GM23338 (cell line): ENCODE measurements around the gene CD6. TPM values are rescaled to one million over a fixed set of nuclear protein-coding genes. Genes with fewer than 3 reads are reported as not detected.

ENCODE experiments used
- ATAC-seq: fragments of 200-7000 bp; cut with Tn5 transposase; 3 replicates; pipeline ENCODE4 v1.9.1; 2020
- DNase-seq: peaks from one replicate; pipeline ENCODE4 v3.0.0-alpha.2; 2015; ENCODE audit warnings: low spot score
- H2AFZ ChIP-seq: fragments of 200-600 bp; sonication (generic); 2 replicates; pipeline ENCODE4 v1.8.0; 2016; ENCODE audit warnings: antibody characterized with exemption, mild to moderate bottlenecking, moderate library complexity
- H3F3A ChIP-seq: fragments of 200-600 bp; sonication (generic); replicated peaks from 2 replicates; pipeline ENCODE4 v1.8.0; 2017; ENCODE audit warnings: antibody characterized with exemption, mixed run types, low read depth
- H3K27ac ChIP-seq: fragments of 200-600 bp; sonication (generic); 2 replicates; pipeline ENCODE4 v1.6.1; 2016; ENCODE audit warnings: low read depth
- H3K27me3 ChIP-seq: fragments of 200-600 bp; sonication (generic); 2 replicates; pipeline ENCODE4 v1.8.0; 2016; ENCODE audit warnings: mild to moderate bottlenecking, mixed run types, moderate library complexity; ENCODE audit not compliant: insufficient read depth
- H3K36me3 ChIP-seq: fragments of 200-600 bp; sonication (generic); 2 replicates; pipeline ENCODE4 v1.8.0; 2016; ENCODE audit warnings: mild to moderate bottlenecking; ENCODE audit not compliant: insufficient read depth
- H3K4me1 ChIP-seq: fragments of 200-600 bp; sonication (generic); 2 replicates; pipeline ENCODE4 v1.8.0; 2016; ENCODE audit warnings: mild to moderate bottlenecking, moderate library complexity; ENCODE audit not compliant: insufficient read depth
- H3K4me2 ChIP-seq: fragments of 200-600 bp; sonication (generic); 2 replicates; pipeline ENCODE4 v1.7.1; 2017; ENCODE audit warnings: mixed run types
- H3K4me3 ChIP-seq: fragments of 200-600 bp; sonication (generic); 2 replicates; pipeline ENCODE4 v1.6.1; 2016; ENCODE audit warnings: mixed run types
- H3K79me2 ChIP-seq: fragments of 200-600 bp; sonication (generic); replicated peaks from 2 replicates; pipeline ENCODE4 v1.8.0; 2017; ENCODE audit warnings: mild to moderate bottlenecking; ENCODE audit not compliant: insufficient read depth
- H3K9me2 ChIP-seq: fragments of 200-600 bp; sonication (generic); 2 replicates; pipeline ENCODE4 v1.8.0; 2017; ENCODE audit not compliant: insufficient read depth
- H4K20me1 ChIP-seq: fragments of 200-600 bp; sonication (generic); replicated peaks from 2 replicates; pipeline ENCODE4 v1.8.0; 2017; ENCODE audit warnings: mild to moderate bottlenecking; ENCODE audit not compliant: insufficient read depth
- H3K27ac Mint-ChIP-seq: 2 replicates; pipeline ENCODE4 v1.8.0; 2020; ENCODE audit warnings: inconsistent platforms, mild to moderate bottlenecking, moderate library complexity, mixed read lengths
- H3K27me3 Mint-ChIP-seq: 3 replicates; pipeline ENCODE4 v1.8.0; 2022; ENCODE audit warnings: low read depth, mild to moderate bottlenecking, moderate library complexity, mixed read lengths, inconsistent platforms; ENCODE audit not compliant: insufficient read depth, poor library complexity
- H3K36me3 Mint-ChIP-seq: 3 replicates; pipeline ENCODE4 v1.8.0; 2021; ENCODE audit warnings: low read depth, mild to moderate bottlenecking, inconsistent platforms, moderate library complexity, mixed read lengths
- H3K4me1 Mint-ChIP-seq: 3 replicates; pipeline ENCODE4 v1.8.0; 2020; ENCODE audit warnings: mild to moderate bottlenecking, inconsistent platforms, mixed read lengths
- H3K4me3 Mint-ChIP-seq: 3 replicates; pipeline ENCODE4 v1.8.0; 2021; ENCODE audit warnings: moderate library complexity, mild to moderate bottlenecking, inconsistent platforms, mixed read lengths
- H3K9me3 Mint-ChIP-seq: 3 replicates; pipeline ENCODE4 v1.8.0; 2020; ENCODE audit warnings: moderate library complexity, mild to moderate bottlenecking, inconsistent platforms, mixed read lengths
- CREB1 ChIP-seq: fragments of 250-450 bp; sonication (Bioruptor Pico); IDR thresholded peaks from 2 replicates; pipeline ENCODE4 v1.5.0; 2020; ENCODE audit warnings: low read depth, mild to moderate bottlenecking, moderate library complexity
- JUNB ChIP-seq: IDR thresholded peaks from one replicate; pipeline ENCODE4 v1.6.1; 2016; ENCODE audit warnings: antibody characterized with exemption; ENCODE audit not compliant: unreplicated experiment
- STAT1 ChIP-seq: IDR thresholded peaks from one replicate; pipeline ENCODE4 v1.6.1; 2016; ENCODE audit warnings: antibody characterized with exemption; ENCODE audit not compliant: unreplicated experiment
- polyA plus RNA-seq: library from polyadenylated mRNA; unstranded; fragments of >200 nt; fragmentation: Nextera tagmentation; extraction: Ambion mirVana; gene quantifications from 2 replicates; pipeline ENCODE4 v1.2.1, GENCODE V29; 2016
- total RNA-seq: library from RNA; depleted of rRNA; stranded (reverse); fragments of >200 nt; shearing (Covaris generic); gene quantifications from 2 replicates; pipeline ENCODE4 v1.2.3, GENCODE V29; 2014
- TF ChIP-seq, protein P1 (sequence below): fragments of 250-450 bp; sonication (Bioruptor Pico); IDR thresholded peaks from 2 replicates; pipeline ENCODE4 v1.5.0; 2020; ENCODE audit warnings: mild to moderate bottlenecking, moderate library complexity

CD6 gene
- total and polyA plus RNA-seq, 2 experiments from 2014 or later = 0.49 TPM; not detected in 1

DNA sequence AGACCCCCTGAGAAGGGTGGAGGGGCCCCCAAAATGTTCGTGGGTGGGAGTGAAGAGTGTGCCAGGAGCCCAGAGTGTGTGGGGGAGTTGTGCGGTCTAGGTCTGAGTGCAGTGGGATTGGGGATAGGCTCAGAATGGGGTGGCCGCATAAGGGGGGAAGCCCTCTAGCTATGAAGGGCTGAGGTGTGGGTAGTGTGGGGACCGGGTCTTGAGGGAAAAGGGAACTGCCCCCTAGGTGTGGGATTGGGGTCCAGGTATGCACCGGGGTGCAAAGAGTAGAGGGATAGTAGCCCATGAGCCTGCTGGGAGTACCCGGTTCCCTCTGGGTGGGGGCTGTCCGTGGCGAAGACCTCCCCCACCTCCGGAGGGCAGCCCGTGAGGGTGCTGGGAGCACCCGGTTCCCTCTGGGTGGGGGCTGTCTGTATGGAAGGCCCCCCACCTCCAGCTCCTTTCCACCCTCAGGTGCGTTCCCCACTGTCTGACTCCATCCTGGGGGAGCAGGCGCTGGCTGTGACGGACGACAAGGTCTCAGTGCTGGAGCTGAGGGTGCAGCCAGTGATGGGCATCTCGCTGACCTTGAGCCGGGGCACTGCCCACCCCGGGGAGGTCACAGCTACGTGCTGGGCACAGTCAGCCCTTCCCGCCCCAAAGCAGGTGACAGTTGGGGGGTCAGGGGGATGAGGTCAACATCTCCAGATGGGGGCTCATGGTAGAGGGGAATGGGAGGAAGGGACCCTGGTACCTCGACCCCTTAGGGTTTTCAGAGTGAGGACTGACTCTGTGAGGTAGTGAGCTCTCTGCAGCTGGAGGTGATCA, 36.5 kb upstream of the CD6 start:
- Mint-ChIP-seq H3K4me1 (peaks cover 14% of the 10 kb centered on the region; the same call in 2 of the 3 replicates), H3K36me3 (peaks cover 30% of the 10 kb centered on the region), H3K9me3 (no peaks in the 10 kb centered on the region), H3K4me3 (no peak overlapping the region), H3K27ac (no peak overlapping the region), H3K27me3 (peaks cover 2% of the 10 kb centered on the region)
- H3K27me3 ChIP-seq = no peaks in the 10 kb centered on the region
- H3K4me3 ChIP-seq = no peak overlapping the region
- DNase-seq (no peak), ATAC-seq (no peak)
- no peaks in the 10 kb centered on the region for H3F3A ChIP-seq
- 0 out of 2 replicates have a peak, but pooled peaks cover 6% of the 10 kb centered on the region for H3K36me3 ChIP-seq
- no peaks in the 10 kb centered on the region for H3K4me1 ChIP-seq
- TF ChIP-seq JUNB = no peak
- TF ChIP-seq, protein P1, sequence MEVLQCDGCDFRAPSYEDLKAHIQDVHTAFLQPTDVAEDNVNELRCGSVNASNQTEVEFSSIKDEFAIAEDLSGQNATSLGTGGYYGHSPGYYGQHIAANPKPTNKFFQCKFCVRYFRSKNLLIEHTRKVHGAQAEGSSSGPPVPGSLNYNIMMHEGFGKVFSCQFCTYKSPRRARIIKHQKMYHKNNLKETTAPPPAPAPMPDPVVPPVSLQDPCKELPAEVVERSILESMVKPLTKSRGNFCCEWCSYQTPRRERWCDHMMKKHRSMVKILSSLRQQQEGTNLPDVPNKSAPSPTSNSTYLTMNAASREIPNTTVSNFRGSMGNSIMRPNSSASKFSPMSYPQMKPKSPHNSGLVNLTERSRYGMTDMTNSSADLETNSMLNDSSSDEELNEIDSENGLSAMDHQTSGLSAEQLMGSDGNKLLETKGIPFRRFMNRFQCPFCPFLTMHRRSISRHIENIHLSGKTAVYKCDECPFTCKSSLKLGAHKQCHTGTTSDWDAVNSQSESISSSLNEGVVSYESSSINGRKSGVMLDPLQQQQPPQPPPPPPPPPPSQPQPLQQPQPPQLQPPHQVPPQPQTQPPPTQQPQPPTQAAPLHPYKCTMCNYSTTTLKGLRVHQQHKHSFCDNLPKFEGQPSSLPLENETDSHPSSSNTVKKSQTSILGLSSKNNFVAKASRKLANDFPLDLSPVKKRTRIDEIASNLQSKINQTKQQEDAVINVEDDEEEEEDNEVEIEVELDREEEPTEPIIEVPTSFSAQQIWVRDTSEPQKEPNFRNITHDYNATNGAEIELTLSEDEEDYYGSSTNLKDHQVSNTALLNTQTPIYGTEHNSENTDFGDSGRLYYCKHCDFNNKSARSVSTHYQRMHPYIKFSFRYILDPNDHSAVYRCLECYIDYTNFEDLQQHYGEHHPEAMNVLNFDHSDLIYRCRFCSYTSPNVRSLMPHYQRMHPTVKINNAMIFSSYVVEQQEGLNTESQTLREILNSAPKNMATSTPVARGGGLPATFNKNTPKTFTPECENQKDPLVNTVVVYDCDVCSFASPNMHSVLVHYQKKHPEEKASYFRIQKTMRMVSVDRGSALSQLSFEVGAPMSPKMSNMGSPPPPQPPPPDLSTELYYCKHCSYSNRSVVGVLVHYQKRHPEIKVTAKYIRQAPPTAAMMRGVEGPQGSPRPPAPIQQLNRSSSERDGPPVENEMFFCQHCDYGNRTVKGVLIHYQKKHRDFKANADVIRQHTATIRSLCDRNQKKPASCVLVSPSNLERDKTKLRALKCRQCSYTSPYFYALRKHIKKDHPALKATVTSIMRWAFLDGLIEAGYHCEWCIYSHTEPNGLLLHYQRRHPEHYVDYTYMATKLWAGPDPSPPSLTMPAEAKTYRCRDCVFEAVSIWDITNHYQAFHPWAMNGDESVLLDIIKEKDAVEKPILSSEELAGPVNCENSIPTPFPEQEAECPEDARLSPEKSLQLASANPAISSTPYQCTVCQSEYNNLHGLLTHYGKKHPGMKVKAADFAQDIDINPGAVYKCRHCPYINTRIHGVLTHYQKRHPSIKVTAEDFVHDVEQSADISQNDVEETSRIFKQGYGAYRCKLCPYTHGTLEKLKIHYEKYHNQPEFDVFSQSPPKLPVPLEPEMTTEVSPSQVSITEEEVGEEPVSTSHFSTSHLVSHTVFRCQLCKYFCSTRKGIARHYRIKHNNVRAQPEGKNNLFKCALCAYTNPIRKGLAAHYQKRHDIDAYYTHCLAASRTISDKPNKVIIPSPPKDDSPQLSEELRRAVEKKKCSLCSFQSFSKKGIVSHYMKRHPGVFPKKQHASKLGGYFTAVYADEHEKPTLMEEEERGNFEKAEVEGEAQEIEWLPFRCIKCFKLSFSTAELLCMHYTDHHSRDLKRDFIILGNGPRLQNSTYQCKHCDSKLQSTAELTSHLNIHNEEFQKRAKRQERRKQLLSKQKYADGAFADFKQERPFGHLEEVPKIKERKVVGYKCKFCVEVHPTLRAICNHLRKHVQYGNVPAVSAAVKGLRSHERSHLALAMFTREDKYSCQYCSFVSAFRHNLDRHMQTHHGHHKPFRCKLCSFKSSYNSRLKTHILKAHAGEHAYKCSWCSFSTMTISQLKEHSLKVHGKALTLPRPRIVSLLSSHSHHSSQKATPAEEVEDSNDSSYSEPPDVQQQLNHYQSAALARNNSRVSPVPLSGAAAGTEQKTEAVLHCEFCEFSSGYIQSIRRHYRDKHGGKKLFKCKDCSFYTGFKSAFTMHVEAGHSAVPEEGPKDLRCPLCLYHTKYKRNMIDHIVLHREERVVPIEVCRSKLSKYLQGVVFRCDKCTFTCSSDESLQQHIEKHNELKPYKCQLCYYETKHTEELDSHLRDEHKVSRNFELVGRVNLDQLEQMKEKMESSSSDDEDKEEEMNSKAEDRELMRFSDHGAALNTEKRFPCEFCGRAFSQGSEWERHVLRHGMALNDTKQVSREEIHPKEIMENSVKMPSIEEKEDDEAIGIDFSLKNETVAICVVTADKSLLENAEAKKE = no peak
- TF ChIP-seq STAT1 = no peak
- TF ChIP-seq CREB1 (CRISPR knock-in tag) = no peak
- no peak overlapping the region for H2AFZ ChIP-seq
- no peaks in the 10 kb centered on the region for H3K9me2 ChIP-seq
- H4K20me1 ChIP-seq = peaks cover 4% of the 10 kb centered on the region; the same call in 1 of the 2 replicates
- no peaks in the 10 kb centered on the region for H3K79me2 ChIP-seq
- H3K4me2 ChIP-seq = no peak overlapping the region
- no peak overlapping the region for H3K27ac ChIP-seq
